Right lobe of liver (tissue), 6 donors: ENCODE data around the gene TMEM91. TPM values are rescaled to one million over a fixed set of nuclear protein-coding genes. Genes with fewer than 3 reads are reported as not detected.

Source experiments
- ATAC-seq, 4 donors: fragments of 200-7000 bp; cut with Tn5 transposase; one replicate each; pipeline ENCODE4 v1.9.1; 2020; ENCODE audit warnings: mild to moderate bottlenecking in 4 of 4, moderate library complexity in 4 of 4
- DNase-seq, 3 donors: peaks; one replicate each; pipeline ENCODE4 v3.0.0-alpha.2; 2020
- H3K27ac ChIP-seq, 3 donors: fragments of 200-600 bp; one replicate each; pipeline ENCODE4 v1.8.0; 2022
- H3K27me3 ChIP-seq, 2 donors: fragments of 200-600 bp; one replicate each; pipeline ENCODE4 v1.8.0; 2022
- H3K36me3 ChIP-seq, 4 donors: fragments of 200-600 bp; sonication (generic) in 1 of 4; one replicate each; pipeline versions ENCODE4 v1.5.1 to v1.8.0; 2017 to 2022; ENCODE audit warnings: control low read depth in 1 of 4
- H3K4me1 ChIP-seq, 4 donors: fragments of 200-600 bp; sonication (generic) in 1 of 4; one replicate each; pipeline versions ENCODE4 v1.5.1 to v1.8.0; 2017 to 2022; ENCODE audit warnings: control low read depth in 1 of 4
- H3K4me3 ChIP-seq, 3 donors: fragments of 200-600 bp; one replicate each; pipeline ENCODE4 v1.8.0; 2022
- H3K9me3 ChIP-seq, 4 donors: fragments of 200-600 bp; sonication (generic) in 1 of 4; one replicate each; pipeline versions ENCODE4 v1.5.1 to v1.8.0; 2017 to 2022; ENCODE audit warnings: control low read depth in 1 of 4
- CTCF ChIP-seq, 4 donors: fragments of 200-600 bp in 3 of 4; fragments of 450-650 bp in 1 of 4; IDR thresholded peaks; one replicate each; pipeline versions ENCODE4 v1.5.1 to v1.8.0; 2016 to 2022; ENCODE audit warnings: antibody characterized with exemption in 4 of 4, mild to moderate bottlenecking in 2 of 4
- POLR2A ChIP-seq: fragments of 450-650 bp; IDR thresholded peaks from one replicate; pipeline ENCODE4 v1.6.1; 2017; ENCODE audit warnings: antibody characterized with exemption, mild to moderate bottlenecking
- WGBS: methylation state at CpG from one replicate; pipeline ENCODE4 v1.1.6; 2018; ENCODE audit warnings: low coverage, low lambda C conversion rate; ENCODE audit not compliant: insufficient coverage; ENCODE audit errors: missing lambda C conversion rate; 5-methylcytosine and 5-hydroxymethylcytosine counted together
- intact Hi-C, 2 donors: fragments of 100-400 bp; cut with DNase I; formaldehyde crosslinking; loops; one replicate each; pipeline versions ENCODE4 v1.11.2 to v1.14.1; 2022
- total RNA-seq, 6 experiments: library from RNA; depleted of rRNA in 2 of 6; stranded (reverse); fragments of >200 nt in 2 of 6; fragmentation: NEBNext Ultra II Directional in 3 of 6; extraction: Animal tissue kit (Norgen Biotek cat#: 25700) in 3 of 6; gene quantifications; one replicate each; pipeline versions ENCODE4 v1.1.0 to v1.2.4, GENCODE V29; 2016 to 2023
- donor health status: DM: no; HTN: yes; CAD: no.
- donor health status: DM: no; HTN: no; CAD: no.
- donor health status: DM: no; HTN: no; CAD: no.
- donor health status: DM: no; HTN: yes; CAD: no.
- donor health status: DM: no; HTN: yes; CAD: no.

TMEM91 gene
- total RNA-seq, 6 experiments from 2014 or later = 1.8 to 4.1 (median 3.0) TPM

DNA sequence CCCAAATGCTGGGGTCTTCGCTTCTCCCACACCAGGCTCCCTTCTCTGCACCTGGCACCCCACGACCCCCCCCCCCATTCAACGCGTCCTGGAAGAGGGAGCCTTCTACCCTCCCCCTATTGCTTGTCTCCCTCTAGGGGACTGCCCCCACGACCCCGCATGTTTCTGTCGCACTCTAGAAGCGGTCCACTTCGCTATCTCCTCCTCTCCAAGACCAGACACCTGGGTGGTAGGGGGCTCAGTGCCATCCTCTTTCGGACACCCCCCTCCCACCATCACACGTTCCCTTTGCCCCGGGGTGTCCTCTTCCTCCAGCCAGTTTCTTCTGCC, 24.1 kb upstream of the TMEM91 start:
- WGBS = 1% methylated on average over 9 of the region's 12 CpGs
- H3K4me1 ChIP-seq = peaks cover 0 to 18% (median 0%) of the 10 kb centered on the region in 4 donors
- H3K4me3 ChIP-seq = peak overlapping the region; percentile 51 to 62 (median 60)
- H3K27ac ChIP-seq = peak overlapping the region; percentile 44 to 91 (median 66)
- no peak for ATAC-seq
- TF ChIP-seq POLR2A = no peak
- TF ChIP-seq CTCF (IDR thresholded peaks at IDR 0.05) = no peak
- intact Hi-C loops = no loop called here
- no peak for DNase-seq
- no peaks in the 10 kb centered on the region for H3K27me3 ChIP-seq
- no peaks in the 10 kb centered on the region for H3K9me3 ChIP-seq
- no peaks in the 10 kb centered on the region for H3K36me3 ChIP-seq

GRCh38 chr19:41352609-41353465, 23.5 kb upstream of the TMEM91 start:
- peak overlapping the region; percentile 44 to 91 (median 66) for H3K27ac ChIP-seq
- H3K27me3 ChIP-seq = no peaks in the 10 kb centered on the region
- DNase-seq (peak; percentile 66 to 78 (median 77)), ATAC-seq (peak; percentile 22 to 31 (median 26))
- H3K9me3 ChIP-seq = no peaks in the 10 kb centered on the region
- H3K4me1 ChIP-seq = peaks cover 0 to 18% (median 0%) of the 10 kb centered on the region in 4 donors
- under 1% methylated on average over 43 of the region's 71 CpGs for WGBS
- H3K4me3 ChIP-seq = peak overlapping the region; percentile 51 to 62 (median 60)
- TF ChIP-seq POLR2A (no peak), CTCF (IDR thresholded peaks at IDR 0.05) (peak; percentile 28 to 32 (median 30))
- H3K36me3 ChIP-seq = no peaks in the 10 kb centered on the region
- intact Hi-C loops = no loop called here

- no peaks in the 10 kb centered on the region for H3K36me3 ChIP-seq
- H3K9me3 ChIP-seq = no peaks in the 10 kb centered on the region
- TF ChIP-seq POLR2A (peak; percentile 68), CTCF (IDR thresholded peaks at IDR 0.05) (peak; percentile 69 to 86 (median 77))
- H3K4me1 ChIP-seq = peaks cover 0 to 18% (median 0%) of the 10 kb centered on the region in 4 donors
- 7% methylated on average over 5 of the region's 78 CpGs for WGBS
- H3K27ac ChIP-seq = peak within 1 kb of the TSS; percentile 44 to 91 (median 66)
- peak; percentile 84 to 91 (median 91) for DNase-seq
- ATAC-seq = peak; percentile 76 to 82 (median 78)
- intact Hi-C loops = no loop called here
- H3K27me3 ChIP-seq = no peaks in the 10 kb centered on the region
- H3K4me3 ChIP-seq = peak within 1 kb of the TSS; percentile 51 to 62 (median 60)
These were observed 22.6 kb upstream of the TMEM91 start, which contains the start of gene TGFB1 for GRCh38 chr19:41353466-41354342. Gene TGFB1 (minus strand): TSS chr19:41353922. CDS start chr19:41353044, 878 bp downstream.

DNA sequence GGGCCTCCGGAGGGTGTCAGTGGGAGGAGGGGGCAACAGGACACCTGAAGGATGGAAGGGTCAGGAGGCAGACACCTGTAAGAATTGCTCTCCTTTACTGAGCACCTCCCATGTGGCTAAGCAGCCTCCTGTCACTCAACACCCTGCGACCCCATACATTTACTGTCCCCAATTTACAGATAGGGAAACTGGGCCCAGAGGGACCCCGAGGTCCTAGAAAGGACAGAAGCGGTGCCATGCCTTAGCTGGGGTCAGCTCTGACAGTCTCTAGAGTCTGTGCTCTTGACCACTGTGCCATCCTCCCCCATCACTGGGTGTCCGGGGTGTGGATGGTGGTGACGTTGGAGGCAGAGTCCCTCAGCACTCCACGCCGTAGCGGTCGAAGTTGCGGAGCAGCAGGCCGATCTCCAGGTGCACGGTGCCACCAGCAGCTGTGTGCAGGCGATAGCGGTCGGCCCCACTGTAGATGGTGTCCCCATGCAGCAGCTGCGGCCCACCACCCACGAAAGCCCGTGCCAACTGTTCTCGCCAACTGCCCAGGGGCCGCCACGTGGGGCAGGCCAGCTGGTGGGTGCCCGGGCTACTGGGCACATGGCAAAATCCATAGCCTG, 21.9 kb upstream of the TMEM91 start:
- intact Hi-C loops = no loop called here
- TF ChIP-seq CTCF (IDR thresholded peaks at IDR 0.05) (no peak), POLR2A (no peak)
- ATAC-seq (no peak), DNase-seq (no peak)
- Histone ChIP-seq H3K36me3 (no peaks in the 10 kb centered on the region), H3K27ac (peak overlapping the region in 2 of 3 donors; percentile 9 to 91), H3K27me3 (no peaks in the 10 kb centered on the region), H3K4me3 (no peak overlapping the region), H3K4me1 (peaks cover 0 to 18% (median 0%) of the 10 kb centered on the region in 4 donors), H3K9me3 (no peaks in the 10 kb centered on the region)
- WGBS = 17% methylated on average over 1 of the region's 23 CpGs
